COLO668 (cell line): ENCODE results near the gene CSMD2.

ENCODE experiments used
- DNase-seq: peaks from one replicate; lab custom pipeline; 2025; ENCODE audit not compliant: unreplicated experiment; lab: John Stamatoyannopoulos, UW

Gene CSMD2

GRCh38 chr1:33618636-33619035 lies 546.4 kb downstream of the CSMD2 start:
- DNase-seq = no peak

- DNase-seq = no peak
These were observed 547.6 kb downstream of the CSMD2 start for GRCh38 chr1:33617451-33617850.

GRCh38 chr1:33616780-33617179 lies 548.2 kb downstream of the CSMD2 start:
- no peak for DNase-seq

GRCh38 chr1:33615546-33615945 lies 549.5 kb downstream of the CSMD2 start:
- DNase-seq = no peak

DNA sequence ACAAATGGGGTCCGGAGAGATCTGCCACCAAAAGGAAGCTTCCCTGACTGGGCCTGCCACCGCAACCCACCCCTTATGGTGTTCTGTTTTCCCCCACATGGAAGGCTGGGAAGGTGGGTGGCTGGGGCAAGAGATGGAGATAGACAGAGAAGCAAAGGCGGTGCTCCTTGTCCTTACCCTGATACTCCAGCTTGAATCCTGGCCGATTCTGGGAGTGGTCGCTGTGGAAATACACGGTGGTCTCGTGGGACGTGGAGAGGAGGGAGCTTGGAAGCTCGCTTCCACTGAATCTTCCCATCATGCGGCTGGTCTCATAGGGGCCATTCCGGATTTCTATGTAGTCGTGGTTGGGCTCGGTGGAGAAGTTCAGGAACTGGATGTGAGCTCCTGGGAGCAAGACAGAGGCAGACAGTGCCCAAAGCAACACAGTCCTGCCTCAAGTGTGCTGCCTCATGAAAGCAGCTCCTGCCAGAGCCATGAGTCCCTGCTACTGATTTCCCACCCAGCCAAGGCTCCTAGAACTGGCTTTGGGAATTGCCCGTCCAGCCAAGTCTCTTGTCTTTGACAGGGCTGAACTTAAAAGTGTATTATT lies 554.1 kb downstream of the CSMD2 start:
- DNase-seq = no peak

- no peak for DNase-seq
These were observed 554.6 kb downstream of the CSMD2 start for GRCh38 chr1:33610391-33610790.

GRCh38 chr1:33609739-33610138 lies 555.3 kb downstream of the CSMD2 start:
- no peak for DNase-seq

GRCh38 chr1:33608825-33609400 lies 556.1 kb downstream of the CSMD2 start:
- DNase-seq = no peak

DNA sequence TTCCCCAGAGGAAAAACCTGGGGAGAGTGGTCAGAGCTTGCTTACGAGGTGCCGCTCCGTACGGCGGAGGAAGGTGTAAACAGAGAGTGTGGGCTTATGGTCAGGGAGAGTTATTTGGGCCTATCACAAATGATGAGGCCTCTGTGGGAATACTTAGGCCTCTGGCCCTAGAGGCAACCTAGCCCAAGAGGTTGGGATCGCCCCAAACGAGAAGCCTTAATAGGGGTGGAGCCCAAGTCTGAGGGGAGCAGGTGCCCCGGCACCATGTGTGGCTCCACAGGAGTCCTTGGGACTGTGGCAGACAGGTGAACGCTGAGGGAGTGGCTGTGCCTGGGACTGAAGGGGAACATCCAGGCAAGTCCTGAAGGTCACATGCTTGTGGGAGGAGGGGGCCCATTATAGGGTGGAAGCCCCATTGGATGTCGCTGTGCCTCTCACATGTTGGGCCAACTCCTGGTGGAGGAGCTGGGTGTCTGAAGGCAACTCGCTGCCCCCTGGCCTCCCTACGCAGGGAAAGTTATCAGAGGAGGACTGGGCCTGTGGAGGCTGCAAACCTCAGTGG lies 557.5 kb downstream of the CSMD2 start:
- no peak for DNase-seq

DNA sequence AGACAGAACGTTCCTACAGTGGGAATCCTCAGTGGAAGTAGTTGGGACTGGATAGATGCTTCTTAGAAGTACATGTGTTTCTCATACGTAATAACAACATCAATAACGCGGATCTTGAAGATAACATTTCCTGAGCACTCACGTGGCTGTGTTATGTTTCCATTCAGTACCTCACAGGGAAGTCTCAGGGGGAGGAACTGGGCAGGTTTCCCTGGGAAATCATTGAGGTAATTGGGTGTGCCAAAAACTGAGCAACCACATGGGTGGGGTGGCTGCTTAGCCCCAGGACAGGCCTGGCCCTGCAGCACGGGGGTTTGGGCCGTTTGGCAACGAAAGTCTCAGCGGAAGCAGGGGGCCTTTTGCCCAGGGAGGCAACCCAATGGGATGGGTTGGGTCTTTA lies 558.8 kb downstream of the CSMD2 start:
- no peak for DNase-seq

- DNase-seq = no peak
These were observed 562.8 kb downstream of the CSMD2 start for GRCh38 chr1:33602271-33602670.

DNA sequence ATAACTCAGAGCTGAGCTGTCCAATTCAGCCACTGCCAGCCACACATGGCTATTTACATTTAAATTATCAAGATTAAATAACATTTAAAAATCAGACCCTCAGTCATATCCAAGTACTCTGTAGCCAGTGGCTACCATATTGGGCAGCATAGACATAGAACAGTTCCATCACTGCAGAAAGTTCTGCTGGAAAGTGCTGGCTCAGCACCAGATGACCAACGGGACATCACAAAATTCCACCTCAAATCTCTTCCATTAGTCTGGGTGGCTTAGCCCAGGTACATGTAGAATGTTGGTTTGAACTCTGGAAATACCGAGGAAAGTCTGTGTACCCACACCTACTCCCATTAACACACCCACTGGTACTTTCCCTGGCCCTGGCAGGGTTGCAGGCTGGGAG lies 563.3 kb downstream of the CSMD2 start:
- no peak for DNase-seq

DNA sequence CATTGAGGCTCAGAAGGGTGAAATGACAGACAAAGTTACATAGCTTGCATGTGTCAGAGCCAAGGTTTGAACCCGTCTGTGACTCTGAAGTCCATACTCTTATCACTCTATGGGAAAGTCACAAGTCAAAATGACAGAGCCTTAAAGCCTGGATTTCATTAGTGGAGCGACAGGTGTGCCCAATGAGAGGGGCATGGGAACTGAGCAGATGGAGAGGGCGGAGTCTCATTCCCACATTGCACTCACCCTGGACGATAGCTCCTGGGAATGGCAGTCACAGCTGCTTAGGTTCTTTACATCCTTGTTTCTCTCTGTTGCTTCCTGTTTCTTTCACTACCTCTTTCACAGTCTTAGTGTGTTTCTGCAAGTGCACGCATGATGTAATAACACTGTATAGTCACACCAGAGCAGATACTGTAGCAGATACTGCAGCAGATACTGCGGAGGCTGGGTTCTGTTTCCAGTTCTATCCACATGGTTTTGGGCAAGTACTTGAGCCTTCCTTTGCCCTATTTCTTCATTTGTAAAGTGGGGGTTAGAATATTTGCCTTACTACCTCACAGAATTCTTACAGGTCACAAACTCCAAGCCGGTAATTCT lies 565.4 kb downstream of the CSMD2 start:
- DNase-seq = no peak

GRCh38 chr1:33588726-33589125 lies 576.3 kb downstream of the CSMD2 start:
- no peak for DNase-seq

DNA sequence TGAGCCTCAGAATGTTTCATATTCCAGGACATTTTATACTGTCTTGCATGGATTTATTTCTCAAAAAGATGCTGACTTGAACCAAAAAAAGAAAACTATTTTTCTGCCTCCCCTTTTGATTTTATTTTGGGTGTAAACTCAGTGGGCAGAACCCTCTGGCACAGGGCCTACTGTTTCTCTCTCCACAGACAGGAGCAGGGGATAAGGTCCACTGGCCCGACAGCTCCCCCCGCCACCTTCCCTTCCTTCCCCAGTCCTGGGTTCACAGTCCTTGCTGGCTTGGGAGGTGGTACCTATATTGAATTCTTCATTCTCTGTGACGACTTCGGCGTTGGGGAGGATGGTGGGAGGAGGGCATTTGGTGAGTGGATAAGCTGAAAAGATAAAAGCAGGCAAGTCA lies 578.2 kb downstream of the CSMD2 start:
- no peak for DNase-seq

DNA sequence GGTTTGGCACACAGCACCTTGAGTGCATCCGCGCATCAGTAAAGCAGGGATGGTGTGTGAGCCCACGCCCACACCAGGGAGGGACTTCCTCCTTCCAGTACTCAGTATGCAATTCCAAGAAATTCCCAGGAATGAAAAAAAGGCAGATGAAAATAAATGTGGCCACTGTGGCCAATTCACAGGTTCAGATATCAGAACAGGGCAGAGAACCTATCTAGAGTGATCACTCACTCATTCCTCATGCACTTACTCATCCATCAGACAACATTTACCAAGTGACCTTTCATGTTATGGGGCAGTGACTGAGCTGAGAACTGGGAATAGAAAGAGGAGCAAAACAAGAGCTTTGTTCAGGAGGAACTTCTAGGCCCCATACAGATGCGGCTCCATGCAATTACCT lies 578.9 kb downstream of the CSMD2 start:
- no peak for DNase-seq

DNA sequence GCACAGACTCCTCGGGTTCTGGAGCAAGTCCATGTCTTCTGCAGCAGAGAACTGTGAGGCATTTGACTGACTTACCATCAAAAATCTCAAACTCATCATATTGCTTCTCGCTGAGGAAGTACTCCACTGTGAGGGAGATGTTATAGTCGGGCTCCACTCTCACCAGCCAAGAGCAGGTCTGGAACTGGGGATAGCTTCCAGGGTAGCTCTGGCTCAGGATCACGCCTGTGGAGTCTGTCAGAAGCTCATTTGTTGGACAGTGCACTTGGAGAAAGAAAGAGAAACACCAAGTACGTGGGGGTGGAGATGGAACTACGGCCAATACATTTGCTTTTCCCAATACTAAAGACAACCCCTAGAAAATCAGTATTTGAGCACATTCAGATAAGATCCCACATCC lies 581.5 kb downstream of the CSMD2 start:
- DNase-seq = no peak

GRCh38 chr1:33578557-33579448 lies 586.2 kb downstream of the CSMD2 start:
- DNase-seq = no peak

DNA sequence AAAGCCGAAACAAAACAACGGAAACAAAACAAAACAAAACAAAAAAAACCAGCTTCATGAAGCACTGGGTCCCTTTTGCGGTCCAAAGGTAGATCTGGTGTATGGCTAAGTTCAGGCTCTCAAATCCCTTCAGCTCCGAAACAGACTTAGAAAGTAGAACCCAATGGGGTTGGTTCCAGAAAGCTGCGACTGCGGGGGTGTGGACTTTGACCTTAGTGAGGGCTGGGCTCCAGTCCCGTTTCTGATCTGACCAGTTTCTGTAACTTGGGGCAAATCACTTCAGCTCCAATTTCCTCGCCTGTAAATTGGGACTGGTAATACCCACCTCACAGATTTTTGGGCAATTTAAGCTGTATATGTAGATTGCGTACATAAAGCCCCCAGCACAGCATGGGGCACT lies 587.4 kb downstream of the CSMD2 start:
- DNase-seq = no peak

- no peak for DNase-seq
These were observed 588.0 kb downstream of the CSMD2 start for GRCh38 chr1:33576821-33577599.
